Measurements from ENCODE around the gene ZFC3H1. TPM values are rescaled to one million over a fixed set of nuclear protein-coding genes. Genes with fewer than 3 reads are reported as not detected.

Gene ZFC3H1
- total RNA-seq, 1 donor from 2014 or later = 38.2 TPM

- Mint-ChIP-seq H3K9me3 (no peaks in the 10 kb centered on the region), H3K27ac (no peak overlapping the region), H3K4me3 (no peak overlapping the region), H3K27me3 (no peaks in the 10 kb centered on the region), H3K4me1 (ENCODE audit: unreplicated experiment) (no peaks in the 10 kb centered on the region), H3K36me3 (peaks cover 34% of the 10 kb centered on the region)
- no peak for DNase-seq (ENCODE audit: extremely low spot score, unreplicated experiment)
- no peak for TF ChIP-seq CTCF (conservative IDR thresholded peaks at IDR 0.05)
These were observed 11.0 kb downstream of the ZFC3H1 start for GRCh38 chr12:71652656-71653055.

DNA sequence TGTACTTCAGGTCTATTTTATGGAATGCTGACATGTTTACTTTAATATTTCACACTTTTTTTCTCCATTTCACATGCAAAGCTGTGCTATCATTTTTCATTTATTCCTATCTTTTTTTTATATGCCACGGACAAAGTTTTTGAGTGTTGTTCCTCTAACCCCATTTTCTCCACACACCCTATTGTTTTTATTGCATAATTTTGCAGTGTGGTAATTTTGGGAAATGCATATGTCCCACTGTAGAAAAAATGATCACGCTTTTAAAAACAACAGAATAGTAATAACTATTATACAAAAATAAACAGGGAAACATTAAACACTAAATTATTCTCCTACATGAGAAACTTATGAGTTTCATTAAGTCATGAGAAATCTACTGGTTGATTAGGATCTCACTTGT lies 14.2 kb downstream of the ZFC3H1 start:
- TF ChIP-seq CTCF (conservative IDR thresholded peaks at IDR 0.05) = no peak
- DNase-seq (ENCODE audit: extremely low spot score, unreplicated experiment) = no peak

DNA sequence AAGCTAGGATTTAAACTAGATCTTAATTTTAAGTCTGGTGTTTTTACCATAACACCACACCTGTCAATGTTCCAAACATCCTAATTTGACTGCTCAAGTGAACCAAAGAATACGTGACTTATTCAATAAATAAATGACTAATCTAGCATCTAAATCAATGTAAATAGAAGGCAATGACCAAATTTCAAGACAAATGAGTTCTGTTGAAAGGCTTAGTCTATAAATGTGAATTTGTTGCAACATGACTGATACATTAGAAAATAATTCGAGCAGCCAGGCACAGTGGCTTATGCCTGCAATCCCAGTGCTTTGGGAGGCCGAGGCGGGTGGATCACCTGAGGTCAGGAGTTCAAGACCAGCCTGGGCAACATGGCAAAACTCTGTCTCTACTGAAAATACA lies 15.1 kb downstream of the ZFC3H1 start:
- no peak overlapping the region for H3K27ac Mint-ChIP-seq
- no peaks in the 10 kb centered on the region for H3K9me3 Mint-ChIP-seq
- no peaks in the 10 kb centered on the region for H3K27me3 Mint-ChIP-seq
- TF ChIP-seq CTCF (conservative IDR thresholded peaks at IDR 0.05) = no peak
- H3K4me3 Mint-ChIP-seq = no peak overlapping the region
- peaks cover 23% of the 10 kb centered on the region for H3K36me3 Mint-ChIP-seq
- no peaks in the 10 kb centered on the region for H3K4me1 Mint-ChIP-seq (ENCODE audit: unreplicated experiment)
- no peak for DNase-seq (ENCODE audit: extremely low spot score, unreplicated experiment)

More for the DNA sequence above, 14.2 kb downstream of the ZFC3H1 start:
- Mint-ChIP-seq H3K36me3 (peaks cover 18% of the 10 kb centered on the region), H3K4me1 (ENCODE audit: unreplicated experiment) (no peaks in the 10 kb centered on the region), H3K4me3 (no peak overlapping the region), H3K27ac (no peak overlapping the region), H3K9me3 (no peaks in the 10 kb centered on the region), H3K27me3 (no peaks in the 10 kb centered on the region)

DNA sequence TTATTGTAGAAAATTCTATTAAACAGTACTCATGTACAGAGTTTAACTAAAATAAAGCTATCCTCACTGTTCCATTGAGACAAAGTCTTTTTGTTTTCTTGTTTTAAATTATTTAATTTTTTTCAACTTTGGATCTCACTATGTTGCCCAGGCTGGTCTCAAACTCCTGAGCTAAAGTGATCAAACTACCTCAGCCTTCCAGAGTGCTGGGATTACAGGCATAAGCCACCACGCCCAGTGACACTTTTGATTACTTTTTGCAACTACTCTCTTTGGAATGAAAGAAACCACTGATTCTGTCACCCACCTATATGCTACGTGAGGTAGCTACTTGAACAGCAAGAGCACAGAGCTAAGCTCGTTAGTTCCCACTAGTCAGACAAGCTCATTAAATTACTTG lies 17.1 kb downstream of the ZFC3H1 start:
- Mint-ChIP-seq H3K27me3 (no peaks in the 10 kb centered on the region), H3K36me3 (peaks cover 32% of the 10 kb centered on the region), H3K4me3 (no peak overlapping the region), H3K4me1 (ENCODE audit: unreplicated experiment) (peaks cover 5% of the 10 kb centered on the region), H3K9me3 (no peaks in the 10 kb centered on the region), H3K27ac (no peak overlapping the region)
- no peak for TF ChIP-seq CTCF (conservative IDR thresholded peaks at IDR 0.05)
- no peak for DNase-seq (ENCODE audit: extremely low spot score, unreplicated experiment)

DNA sequence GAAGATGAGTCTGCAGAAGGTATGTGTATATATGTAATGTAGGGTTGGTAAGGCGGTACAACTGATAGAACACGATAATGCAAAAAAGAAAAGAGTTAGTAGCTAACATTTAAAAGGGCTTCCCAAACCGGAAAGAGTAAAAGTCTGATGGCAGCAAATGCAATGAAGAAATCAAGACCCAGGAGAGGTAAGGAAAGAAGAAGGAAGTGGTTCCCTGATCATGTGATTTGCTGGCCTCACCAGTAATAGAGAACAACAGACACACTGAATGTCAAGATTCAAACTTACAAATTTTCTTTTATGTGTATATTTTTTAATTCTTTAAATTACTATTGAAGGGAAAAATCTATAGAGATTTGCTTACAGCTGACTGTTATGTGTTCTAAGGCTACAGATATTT lies 18.4 kb downstream of the ZFC3H1 start:
- Mint-ChIP-seq H3K4me1 (ENCODE audit: unreplicated experiment) (peaks cover 5% of the 10 kb centered on the region), H3K27ac (no peak overlapping the region), H3K27me3 (no peaks in the 10 kb centered on the region), H3K36me3 (peaks cover 24% of the 10 kb centered on the region), H3K4me3 (no peak overlapping the region), H3K9me3 (no peaks in the 10 kb centered on the region)
- TF ChIP-seq CTCF (conservative IDR thresholded peaks at IDR 0.05) = no peak
- DNase-seq (ENCODE audit: extremely low spot score, unreplicated experiment) = no peak

DNA sequence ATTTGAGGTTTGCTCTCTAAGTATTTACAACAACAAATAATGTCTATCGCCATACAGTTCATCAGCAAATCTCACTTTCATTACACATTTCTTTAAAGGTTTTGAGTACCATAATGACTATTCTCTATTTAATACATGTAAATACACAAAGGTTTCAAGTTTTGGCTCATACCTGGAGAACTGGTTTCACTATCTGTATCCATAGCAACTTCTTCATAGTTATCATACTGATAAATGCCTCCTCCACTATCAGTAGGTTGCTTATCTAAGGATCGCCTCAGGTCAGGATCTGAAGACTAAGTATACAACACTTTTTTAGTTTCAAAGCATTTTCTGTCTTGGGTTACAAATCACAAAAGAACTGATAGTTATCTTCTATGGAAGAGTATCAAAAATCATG lies 21.4 kb downstream of the ZFC3H1 start:
- no peak for DNase-seq (ENCODE audit: extremely low spot score, unreplicated experiment)
- Mint-ChIP-seq H3K4me3 (peak overlapping the region; percentile 61), H3K36me3 (peaks cover 26% of the 10 kb centered on the region), H3K27me3 (no peaks in the 10 kb centered on the region), H3K27ac (peak overlapping the region; percentile 84), H3K4me1 (ENCODE audit: unreplicated experiment) (peaks cover 5% of the 10 kb centered on the region), H3K9me3 (no peaks in the 10 kb centered on the region)
- TF ChIP-seq CTCF (conservative IDR thresholded peaks at IDR 0.05) = no peak

Measured in type B pancreatic cell (in vitro differentiated cells).